HepG2 (cell line): Measurements from ENCODE around the gene ARHGEF26. TPM values are rescaled to one million over a fixed set of nuclear protein-coding genes. Genes with fewer than 3 reads are reported as not detected.

Experiments used
- ATAD3A ChIP-seq: sonication (generic); formaldehyde crosslinking; IDR thresholded peaks from 2 replicates; pipeline ENCODE4 v1.4.0; 2020; ENCODE audit warnings: missing genetic modification reagents
- DPF2 ChIP-seq: sonication (generic); formaldehyde crosslinking; IDR thresholded peaks from 2 replicates; pipeline ENCODE4 v1.4.0; 2020; ENCODE audit warnings: mild to moderate bottlenecking, low read depth, missing genetic modification reagents, borderline replicate concordance
- FOXP4 ChIP-seq: sonication (generic); formaldehyde crosslinking; IDR thresholded peaks from 2 replicates; pipeline ENCODE4 v1.4.0; 2020; ENCODE audit warnings: missing genetic modification reagents
- HNF1B ChIP-seq: sonication (generic); formaldehyde crosslinking; IDR thresholded peaks from 2 replicates; pipeline ENCODE4 v1.5.1; 2020; ENCODE audit warnings: mild to moderate bottlenecking, moderate library complexity, missing genetic modification reagents
- MEF2D ChIP-seq: sonication (generic); formaldehyde crosslinking; IDR thresholded peaks from 2 replicates; pipeline ENCODE4 v1.5.1; 2020; ENCODE audit warnings: mild to moderate bottlenecking, missing genetic modification reagents
- SOX13 ChIP-seq, 3 experiments: fragments of 450-650 bp in 1 of 3; sonication (generic) in 1 of 3; formaldehyde crosslinking in 1 of 3; IDR thresholded peaks in 2 of 3; conservative IDR thresholded peaks in 1 of 3; 2 replicates each; pipeline versions ENCODE4 v1.5.0 to v1.6.1; 2016 to 2020; ENCODE audit warnings: antibody characterized with exemption in 1 of 3, mild to moderate bottlenecking in 1 of 3, missing compliant biosample characterization in 1 of 3, missing genetic modification reagents in 1 of 3, moderate library complexity in 1 of 3
- SOX6 ChIP-seq, 2 experiments: fragments of 450-650 bp in 1 of 2; sonication (generic) in 1 of 2; formaldehyde crosslinking in 1 of 2; IDR thresholded peaks; 2 replicates each; pipeline versions ENCODE4 v1.4.0 to v1.6.1; 2017 to 2020; ENCODE audit warnings: antibody characterized with exemption in 1 of 2, mild to moderate bottlenecking in 1 of 2, missing genetic modification reagents in 1 of 2
- TARDBP ChIP-seq: sonication (generic); formaldehyde crosslinking; IDR thresholded peaks from 2 replicates; pipeline ENCODE4 v1.8.0; 2022; ENCODE audit warnings: mild to moderate bottlenecking, missing genetic modification reagents
- ZBTB20 ChIP-seq: sonication (generic); formaldehyde crosslinking; IDR thresholded peaks from 2 replicates; pipeline ENCODE4 v1.8.1; 2023; ENCODE audit warnings: missing genetic modification reagents, low read depth, mild to moderate bottlenecking, borderline replicate concordance
- ZNF570 ChIP-seq: sonication (generic); formaldehyde crosslinking; IDR thresholded peaks from 2 replicates; pipeline ENCODE4 v1.4.0; 2020; ENCODE audit warnings: mild to moderate bottlenecking, missing genetic modification reagents, borderline replicate concordance
- ZNF598 ChIP-seq: sonication (generic); formaldehyde crosslinking; IDR thresholded peaks from 2 replicates; pipeline ENCODE4 v1.5.1; 2020; ENCODE audit warnings: mild to moderate bottlenecking, missing genetic modification reagents, borderline replicate concordance
- ZNF816 ChIP-seq: sonication (generic); formaldehyde crosslinking; IDR thresholded peaks from 2 replicates; pipeline ENCODE4 v1.8.0; 2022; ENCODE audit warnings: missing genetic modification reagents, mild to moderate bottlenecking, borderline replicate concordance
- polyA plus RNA-seq, 8 experiments: library from polyadenylated mRNA; depleted of rRNA in 3 of 8; stranded (reverse) in 7 of 8; unstranded in 1 of 8; fragments of >200 nt; fragmentation: Illumina TruSeq in 4 of 8; extraction: Trizol in 4 of 8; gene quantifications; 2 replicates each; pipeline versions ENCODE4 v1.2.1 to v1.2.3, GENCODE V29; 2011 to 2016; ENCODE audit warnings: low read depth in 4 of 8, missing spikeins in 1 of 8, mixed read lengths in 1 of 8; ENCODE audit not compliant: insufficient read depth in 1 of 8
- total RNA-seq, 5 experiments: library from RNA; depleted of rRNA; stranded (reverse); fragments of >200 nt; fragmentation: Illumina TruSeq; extraction: Trizol; gene quantifications; 2 replicates each; pipeline ENCODE4 v1.2.3, GENCODE V29; 2016; ENCODE audit warnings: low read depth in 1 of 5
- TF ChIP-seq, protein P1 (sequence below): sonication (generic); formaldehyde crosslinking; IDR thresholded peaks from 2 replicates; pipeline ENCODE4 v1.4.0; 2020; ENCODE audit warnings: missing genetic modification reagents
- TF ChIP-seq, protein P2 (sequence below): sonication (generic); formaldehyde crosslinking; conservative IDR thresholded peaks from 2 replicates; pipeline ENCODE4 v1.8.0; 2022; ENCODE audit warnings: mild to moderate bottlenecking, moderate library complexity, missing genetic modification reagents

The ARHGEF26 gene
- total and polyA plus RNA-seq, 2 of the 13 experiments (the other 11 are each of a cell fraction or from before 2014, with no cell fraction given) = 0.74 to 6.1 TPM

- TF ChIP-seq HNF1B (peak; percentile 21; the same call in 1 of the 2 replicates), SOX13 (IDR thresholded peaks at IDR 0.05) (peak; percentile 90), SOX13 (CRISPR knock-in tag; conservative IDR thresholded peaks at IDR 0.05 in 1 of 2, IDR thresholded peaks at IDR 0.05 in 1 of 2) (peak in 1 of 2 experiments; percentile 98; a peak in 2 of 4 replicates), ZBTB20 (CRISPR knock-in tag) (0 out of 2 replicates have a peak, but pooled peaks have one; percentile 62), SOX6 (IDR thresholded peaks at IDR 0.05) (no peak), SOX6 (CRISPR knock-in tag; IDR thresholded peaks at IDR 0.05) (peak; percentile 99), TARDBP (CRISPR knock-in tag) (peak; percentile 75), ZNF598 (CRISPR knock-in tag) (no peak), DPF2 (CRISPR knock-in tag) (peak; percentile 84), ATAD3A (CRISPR knock-in tag) (no peak), ZNF816 (CRISPR knock-in tag) (peak; percentile 80; the same call in 1 of the 2 replicates), ZNF570 (CRISPR knock-in tag) (no peak), MEF2D (CRISPR knock-in tag) (peak; percentile 60; the same call in 1 of the 2 replicates), FOXP4 (CRISPR knock-in tag) (peak; percentile 99)
- TF ChIP-seq, protein P1, sequence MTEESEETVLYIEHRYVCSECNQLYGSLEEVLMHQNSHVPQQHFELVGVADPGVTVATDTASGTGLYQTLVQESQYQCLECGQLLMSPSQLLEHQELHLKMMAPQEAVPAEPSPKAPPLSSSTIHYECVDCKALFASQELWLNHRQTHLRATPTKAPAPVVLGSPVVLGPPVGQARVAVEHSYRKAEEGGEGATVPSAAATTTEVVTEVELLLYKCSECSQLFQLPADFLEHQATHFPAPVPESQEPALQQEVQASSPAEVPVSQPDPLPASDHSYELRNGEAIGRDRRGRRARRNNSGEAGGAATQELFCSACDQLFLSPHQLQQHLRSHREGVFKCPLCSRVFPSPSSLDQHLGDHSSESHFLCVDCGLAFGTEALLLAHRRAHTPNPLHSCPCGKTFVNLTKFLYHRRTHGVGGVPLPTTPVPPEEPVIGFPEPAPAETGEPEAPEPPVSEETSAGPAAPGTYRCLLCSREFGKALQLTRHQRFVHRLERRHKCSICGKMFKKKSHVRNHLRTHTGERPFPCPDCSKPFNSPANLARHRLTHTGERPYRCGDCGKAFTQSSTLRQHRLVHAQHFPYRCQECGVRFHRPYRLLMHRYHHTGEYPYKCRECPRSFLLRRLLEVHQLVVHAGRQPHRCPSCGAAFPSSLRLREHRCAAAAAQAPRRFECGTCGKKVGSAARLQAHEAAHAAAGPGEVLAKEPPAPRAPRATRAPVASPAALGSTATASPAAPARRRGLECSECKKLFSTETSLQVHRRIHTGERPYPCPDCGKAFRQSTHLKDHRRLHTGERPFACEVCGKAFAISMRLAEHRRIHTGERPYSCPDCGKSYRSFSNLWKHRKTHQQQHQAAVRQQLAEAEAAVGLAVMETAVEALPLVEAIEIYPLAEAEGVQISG = peak; percentile 54; the same call in 1 of the 2 replicates
- TF ChIP-seq, protein P2, sequence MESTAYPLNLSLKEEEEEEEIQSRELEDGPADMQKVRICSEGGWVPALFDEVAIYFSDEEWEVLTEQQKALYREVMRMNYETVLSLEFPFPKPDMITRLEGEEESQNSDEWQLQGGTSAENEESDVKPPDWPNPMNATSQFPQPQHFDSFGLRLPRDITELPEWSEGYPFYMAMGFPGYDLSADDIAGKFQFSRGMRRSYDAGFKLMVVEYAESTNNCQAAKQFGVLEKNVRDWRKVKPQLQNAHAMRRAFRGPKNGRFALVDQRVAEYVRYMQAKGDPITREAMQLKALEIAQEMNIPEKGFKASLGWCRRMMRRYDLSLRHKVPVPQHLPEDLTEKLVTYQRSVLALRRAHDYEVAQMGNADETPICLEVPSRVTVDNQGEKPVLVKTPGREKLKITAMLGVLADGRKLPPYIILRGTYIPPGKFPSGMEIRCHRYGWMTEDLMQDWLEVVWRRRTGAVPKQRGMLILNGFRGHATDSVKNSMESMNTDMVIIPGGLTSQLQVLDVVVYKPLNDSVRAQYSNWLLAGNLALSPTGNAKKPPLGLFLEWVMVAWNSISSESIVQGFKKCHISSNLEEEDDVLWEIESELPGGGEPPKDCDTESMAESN (CRISPR knock-in tag) = peak; percentile 73
Observed at GRCh38 chr3:154139996-154140436, 18.8 kb downstream of the ARHGEF26 start (continued).
